Upper lobe of left lung (tissue), 4 donors: ENCODE results near the gene NANS.

Experiments
- CTCF ChIP-seq, 6 experiments: fragments of 450-650 bp in 4 of 6; fragments of 200-600 bp in 2 of 6; sonication (generic) in 2 of 6; IDR thresholded peaks; one replicate each; pipeline ENCODE4 v1.5.1; 2016 to 2019; ENCODE audit warnings: antibody characterized with exemption in 6 of 6
- EP300 ChIP-seq, 4 donors: sonication (generic); formaldehyde crosslinking; IDR thresholded peaks; one replicate each; pipeline ENCODE4 v1.5.1; 2017; ENCODE audit warnings: antibody characterized with exemption in 4 of 4, control low read depth in 2 of 4
- POLR2A ChIP-seq, 4 donors: fragments of 450-650 bp; IDR thresholded peaks; one replicate each; pipeline ENCODE4 v1.5.1; 2016 to 2017; ENCODE audit warnings: antibody characterized with exemption in 4 of 4, mild to moderate bottlenecking in 2 of 4

- TF ChIP-seq CTCF (IDR thresholded peaks at IDR 0.05): no peak
- no peak for TF ChIP-seq POLR2A (IDR thresholded peaks at IDR 0.05)
- TF ChIP-seq EP300 (IDR thresholded peaks at IDR 0.05): no peak
Observed at GRCh38 chr9:98099898-98100297, 43.4 kb downstream of the NANS start.
